Measurements from ENCODE around the gene TRHDE.

DNA sequence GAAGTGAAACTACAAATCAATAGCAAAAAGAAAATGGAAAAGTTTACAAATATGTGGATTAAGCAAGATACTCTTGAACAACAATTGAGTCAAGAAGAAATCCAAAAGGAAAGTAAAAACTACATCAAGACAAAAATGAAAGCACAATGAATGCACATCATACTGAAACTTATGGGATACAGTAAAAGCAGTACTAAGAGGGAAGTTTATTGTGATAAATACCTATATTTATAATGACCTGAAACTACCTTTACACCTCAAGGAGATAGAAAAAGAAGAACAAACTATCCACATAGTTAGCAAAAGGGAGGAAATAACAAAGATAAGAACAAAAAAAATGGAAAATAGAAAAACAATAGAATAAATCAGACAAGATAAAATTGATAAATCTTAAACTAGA is 375.0 kb downstream of the TRHDE start:
- TF ChIP-seq POLR2A (IDR thresholded peaks at IDR 0.05), result no peak
- no peak for TF ChIP-seq CTCF (IDR thresholded peaks at IDR 0.05)

Measured in lower leg skin (tissue), 3 donors.